Thyroid gland (tissue), 4 donors: ENCODE measurements around the gene TRIM50. TPM values are rescaled to one million over a fixed set of nuclear protein-coding genes. Genes with fewer than 3 reads are reported as not detected.

Experiments
- DNase-seq, 2 donors: peaks; one replicate each; pipeline ENCODE4 v3.0.0-alpha.2; 2019
- H3K27ac ChIP-seq, 3 donors: fragments of 200-600 bp; sonication (generic); 1 replicate in 2 of 3; 2 replicates in 1 of 3; pipeline ENCODE4 v1.5.1; 2016 to 2019; ENCODE audit warnings: mild to moderate bottlenecking in 1 of 3, moderate library complexity in 1 of 3
- H3K27me3 ChIP-seq: fragments of 200-600 bp; sonication (generic); one replicate; pipeline ENCODE4 v1.5.1; 2019
- H3K36me3 ChIP-seq, 2 donors: fragments of 200-600 bp; sonication (generic); one replicate each; pipeline ENCODE4 v1.5.1; 2016 to 2019
- H3K4me1 ChIP-seq, 2 donors: fragments of 200-600 bp; sonication (generic); one replicate each; pipeline ENCODE4 v1.5.1; 2017 to 2019
- H3K4me3 ChIP-seq, 3 donors: fragments of 200-600 bp; sonication (generic); replicated peaks in 1 of 3; 1 replicate in 2 of 3; 2 replicates in 1 of 3; pipeline ENCODE4 v1.5.1; 2016; ENCODE audit warnings: mild to moderate bottlenecking in 1 of 3
- H3K9me3 ChIP-seq: fragments of 200-600 bp; sonication (generic); one replicate; pipeline ENCODE4 v1.5.1; 2017
- POLR2A ChIP-seq, 2 donors: fragments of 450-650 bp; IDR thresholded peaks; one replicate each; pipeline ENCODE4 v1.6.1; 2017; ENCODE audit warnings: antibody characterized with exemption in 2 of 2, mild to moderate bottlenecking in 2 of 2, moderate library complexity in 1 of 2
- WGBS, 2 donors: methylation state at CpG; one replicate each; pipeline ENCODE4 v1.1.5; 2017; 5-methylcytosine and 5-hydroxymethylcytosine counted together
- intact Hi-C: fragments of 100-400 bp; cut with DNase I; formaldehyde crosslinking; loops from one replicate; pipeline ENCODE4 v1.15.1; 2023
- total RNA-seq, 4 donors: library from RNA; depleted of rRNA; stranded (reverse); fragments of >200 nt; gene quantifications; one replicate each; pipeline ENCODE4 v1.2.3, GENCODE V29; 2016
- TF ChIP-seq, protein P1 (sequence below), 6 experiments: fragments of 200-600 bp in 3 of 6; fragments of 450-650 bp in 3 of 6; sonication (generic) in 3 of 6; IDR thresholded peaks; one replicate each; pipeline ENCODE4 v1.5.1; 2016 to 2019; ENCODE audit warnings: antibody characterized with exemption in 6 of 6, mild to moderate bottlenecking in 2 of 6, inconsistent platforms in 1 of 6, moderate library complexity in 1 of 6

Gene TRIM50
- total RNA-seq, 4 donors from 2014 or later: 1.0 to 1.7 (median 1.5) TPM; not detected in 1

DNA sequence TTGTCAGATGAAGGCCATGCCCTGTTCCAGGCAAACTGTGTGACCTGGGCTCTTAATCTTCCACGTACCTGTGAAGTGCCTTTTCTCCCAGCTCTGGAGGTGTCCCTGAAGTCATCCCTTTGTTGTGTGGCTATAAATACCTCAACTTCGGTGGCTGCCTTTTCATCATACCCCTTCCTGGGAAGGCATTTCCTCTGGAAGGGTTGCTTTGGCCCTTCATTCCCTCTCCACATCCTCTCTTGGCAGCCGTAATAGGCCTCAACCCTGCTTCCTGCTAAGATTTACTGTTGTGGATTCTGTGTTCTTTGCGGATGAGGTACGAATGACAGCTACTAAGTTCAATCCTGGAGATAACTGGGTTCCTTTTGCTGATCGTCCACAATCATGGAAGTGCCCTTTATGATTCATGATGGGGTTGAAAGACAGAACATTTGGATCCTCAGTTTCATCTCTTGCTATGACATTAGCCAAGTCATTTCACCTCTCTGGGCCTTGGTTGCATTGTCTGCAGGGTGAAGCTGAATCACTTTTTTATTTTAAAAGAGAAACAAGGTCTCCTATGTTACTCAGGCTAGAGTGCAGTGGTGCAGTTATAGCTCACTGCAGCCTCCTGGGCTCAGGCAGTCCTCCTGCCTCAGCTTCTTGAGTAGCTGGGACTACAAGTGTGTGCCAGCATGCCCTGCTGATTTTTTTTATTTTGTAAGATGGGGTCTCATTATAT lies 23.7 kb upstream of the TRIM50 start:
- Histone ChIP-seq H3K27ac (no peak overlapping the region), H3K9me3 (no peaks in the 10 kb centered on the region), H3K4me1 (no peaks in the 10 kb centered on the region), H3K27me3 (no peaks in the 10 kb centered on the region), H3K4me3 (no peak overlapping the region), H3K36me3 (no peaks in the 10 kb centered on the region)
- TF ChIP-seq POLR2A (IDR thresholded peaks at IDR 0.05): no peak
- TF ChIP-seq, protein P1, sequence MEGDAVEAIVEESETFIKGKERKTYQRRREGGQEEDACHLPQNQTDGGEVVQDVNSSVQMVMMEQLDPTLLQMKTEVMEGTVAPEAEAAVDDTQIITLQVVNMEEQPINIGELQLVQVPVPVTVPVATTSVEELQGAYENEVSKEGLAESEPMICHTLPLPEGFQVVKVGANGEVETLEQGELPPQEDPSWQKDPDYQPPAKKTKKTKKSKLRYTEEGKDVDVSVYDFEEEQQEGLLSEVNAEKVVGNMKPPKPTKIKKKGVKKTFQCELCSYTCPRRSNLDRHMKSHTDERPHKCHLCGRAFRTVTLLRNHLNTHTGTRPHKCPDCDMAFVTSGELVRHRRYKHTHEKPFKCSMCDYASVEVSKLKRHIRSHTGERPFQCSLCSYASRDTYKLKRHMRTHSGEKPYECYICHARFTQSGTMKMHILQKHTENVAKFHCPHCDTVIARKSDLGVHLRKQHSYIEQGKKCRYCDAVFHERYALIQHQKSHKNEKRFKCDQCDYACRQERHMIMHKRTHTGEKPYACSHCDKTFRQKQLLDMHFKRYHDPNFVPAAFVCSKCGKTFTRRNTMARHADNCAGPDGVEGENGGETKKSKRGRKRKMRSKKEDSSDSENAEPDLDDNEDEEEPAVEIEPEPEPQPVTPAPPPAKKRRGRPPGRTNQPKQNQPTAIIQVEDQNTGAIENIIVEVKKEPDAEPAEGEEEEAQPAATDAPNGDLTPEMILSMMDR (IDR thresholded peaks at IDR 0.05): no peak
- intact Hi-C loops: no loop called here
- DNase-seq: no peak
- 67 to 71% methylated on average over 6 of the region's 6 CpGs for WGBS, 2 donors

DNA sequence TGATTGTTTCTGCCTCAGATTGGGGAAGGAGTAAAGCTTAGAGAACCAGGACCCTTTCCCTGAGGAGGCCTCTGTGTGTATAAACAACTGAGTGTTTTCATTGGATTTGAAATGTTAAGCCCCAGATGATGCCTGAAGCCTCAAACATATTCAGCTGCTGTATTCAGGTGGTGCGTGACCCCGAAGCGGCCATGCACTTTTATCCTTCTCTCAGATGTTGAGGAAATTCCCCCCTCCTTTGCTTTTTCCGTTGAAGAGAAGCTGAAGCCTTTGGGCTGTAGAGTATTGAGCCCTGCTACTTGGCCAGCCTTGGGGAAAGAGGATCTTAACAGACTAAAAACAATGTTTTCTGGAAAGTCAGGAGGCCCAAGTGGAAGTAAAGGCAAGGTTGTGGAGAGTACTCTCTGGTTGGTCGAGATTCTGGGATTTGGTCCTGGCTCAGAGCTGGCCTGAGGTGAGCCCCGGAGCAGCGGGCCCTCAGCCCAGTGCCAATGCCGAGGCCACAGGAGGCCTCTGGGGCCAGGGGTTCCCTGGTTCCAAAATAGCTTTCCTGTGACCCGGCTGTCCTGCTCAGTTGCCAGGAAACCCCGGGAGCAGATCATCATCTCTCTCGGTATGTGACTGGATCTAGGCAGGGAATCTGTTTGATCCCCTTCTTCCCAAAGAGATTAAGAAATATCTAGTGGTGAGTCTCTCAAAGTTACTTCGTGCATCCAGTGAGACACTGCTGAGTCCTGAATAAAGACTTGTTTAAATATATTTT lies 22.6 kb upstream of the TRIM50 start:
- Histone ChIP-seq H3K36me3 (no peaks in the 10 kb centered on the region), H3K4me3 (no peak overlapping the region), H3K9me3 (no peaks in the 10 kb centered on the region), H3K27me3 (no peaks in the 10 kb centered on the region), H3K27ac (no peak overlapping the region), H3K4me1 (no peaks in the 10 kb centered on the region)
- intact Hi-C loops: no loop called here
- no peak for DNase-seq
- TF ChIP-seq POLR2A (IDR thresholded peaks at IDR 0.05): no peak
- TF ChIP-seq, protein P1 (IDR thresholded peaks at IDR 0.05): no peak
- WGBS, 2 donors: 60 to 69% methylated on average over 10 to 12 of the region's 12 CpGs

DNA sequence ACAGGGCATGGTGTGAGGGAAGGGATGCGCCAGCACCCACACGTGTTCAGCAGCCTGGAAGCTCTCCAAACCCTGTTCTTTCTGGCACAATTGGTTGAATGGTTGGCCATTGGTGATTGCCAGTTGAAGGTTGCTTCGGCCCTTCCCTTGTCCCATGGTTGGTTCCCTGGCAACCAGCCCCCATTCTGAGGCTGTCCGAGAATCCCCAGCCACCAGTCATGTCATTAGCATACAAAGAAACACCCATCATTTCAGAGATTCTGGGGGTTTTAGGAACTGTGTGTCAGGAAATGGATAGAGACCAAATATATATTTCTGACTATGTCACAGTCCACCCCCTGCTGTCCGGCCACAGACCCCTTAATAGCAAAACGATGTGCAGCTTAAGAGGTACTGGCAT lies 21.9 kb upstream of the TRIM50 start:
- TF ChIP-seq POLR2A (IDR thresholded peaks at IDR 0.05): no peak
- TF ChIP-seq, protein P1 (IDR thresholded peaks at IDR 0.05): no peak
- H3K27ac ChIP-seq: no peak overlapping the region
- H3K4me1 ChIP-seq: no peaks in the 10 kb centered on the region
- no peak for DNase-seq
- H3K4me3 ChIP-seq: no peak overlapping the region
- WGBS, 2 donors: 83 to 84% methylated on average over 6 of the region's 6 CpGs
- H3K36me3 ChIP-seq: no peaks in the 10 kb centered on the region
- intact Hi-C loops: no loop called here
- H3K9me3 ChIP-seq: no peaks in the 10 kb centered on the region
- no peaks in the 10 kb centered on the region for H3K27me3 ChIP-seq

DNA sequence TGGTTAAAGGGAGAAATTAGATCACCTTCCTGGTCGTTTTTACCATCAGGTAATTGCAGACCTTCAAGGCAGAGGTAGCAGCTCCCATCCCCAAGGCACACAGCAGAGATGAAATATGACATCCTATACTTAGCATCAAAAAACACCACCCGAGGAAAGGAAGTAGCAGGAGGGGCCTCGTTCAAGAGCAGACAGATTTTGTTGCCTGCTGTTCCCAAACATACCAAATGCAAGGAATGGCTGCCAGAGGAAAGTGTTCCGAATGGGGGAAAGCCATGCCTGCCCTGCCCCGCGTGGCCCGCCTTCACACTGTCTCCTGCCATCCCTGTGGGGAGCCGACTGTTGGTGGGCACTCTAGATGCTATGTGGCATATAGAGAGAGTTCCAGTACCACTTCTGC lies 18.1 kb upstream of the TRIM50 start:
- Histone ChIP-seq H3K36me3 (no peaks in the 10 kb centered on the region), H3K4me1 (no peaks in the 10 kb centered on the region), H3K9me3 (no peaks in the 10 kb centered on the region), H3K27ac (no peak overlapping the region), H3K27me3 (no peaks in the 10 kb centered on the region), H3K4me3 (no peak overlapping the region)
- intact Hi-C loops: no loop called here
- WGBS, 2 donors: 51 to 65% methylated on average over 7 to 8 of the region's 8 CpGs
- TF ChIP-seq, protein P1 (IDR thresholded peaks at IDR 0.05): no peak
- TF ChIP-seq POLR2A (IDR thresholded peaks at IDR 0.05): no peak
- DNase-seq: no peak

DNA sequence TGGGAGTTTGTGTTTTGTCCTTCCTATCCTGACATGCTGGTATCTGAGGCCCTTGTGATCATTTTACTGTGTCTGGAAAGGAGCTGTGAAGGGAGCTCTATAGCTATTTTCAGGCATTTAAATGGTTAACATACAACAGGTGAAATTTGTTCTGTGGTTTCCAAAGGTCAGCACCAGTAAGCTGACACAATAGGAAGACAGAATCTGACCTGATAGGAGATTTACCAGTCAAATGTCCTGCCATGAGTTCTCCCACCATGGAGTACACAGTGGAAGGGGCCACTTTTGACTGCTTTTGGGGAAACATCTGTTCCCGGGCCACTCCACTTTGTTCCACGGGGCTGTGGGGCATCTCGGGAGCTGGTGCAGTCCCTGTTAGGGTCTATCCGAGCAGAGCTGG lies 17.7 kb upstream of the TRIM50 start:
- no peak for DNase-seq
- Histone ChIP-seq H3K27me3 (no peaks in the 10 kb centered on the region), H3K4me1 (no peaks in the 10 kb centered on the region), H3K4me3 (no peak overlapping the region), H3K36me3 (no peaks in the 10 kb centered on the region), H3K9me3 (no peaks in the 10 kb centered on the region), H3K27ac (no peak overlapping the region)
- intact Hi-C loops: no loop called here
- TF ChIP-seq, protein P1 (IDR thresholded peaks at IDR 0.05): no peak
- no peak for TF ChIP-seq POLR2A (IDR thresholded peaks at IDR 0.05)
- 32 to 81% methylated on average over 4 of the region's 4 CpGs for WGBS, 2 donors
